Lower lobe of right lung (tissue), 2 donors: ENCODE results near the gene ZFAND3. TPM values are rescaled to one million over a fixed set of nuclear protein-coding genes. Genes with fewer than 3 reads are reported as not detected.

Experiments
- ATAC-seq, 2 donors: fragments of 200-7000 bp; cut with Tn5 transposase; one replicate each; pipeline ENCODE4 v1.9.1; 2020 to 2022; ENCODE audit warnings: mild to moderate bottlenecking in 2 of 2, moderate library complexity in 2 of 2
- DNase-seq: peaks from one replicate; pipeline ENCODE4 v3.0.0-alpha.2; 2020
- H3K27ac ChIP-seq: fragments of 200-600 bp; one replicate; pipeline ENCODE4 v1.8.0; 2022
- H3K27me3 ChIP-seq: fragments of 200-600 bp; one replicate; pipeline ENCODE4 v1.8.0; 2022; ENCODE audit warnings: low read depth
- H3K36me3 ChIP-seq: fragments of 200-600 bp; one replicate; pipeline ENCODE4 v1.8.0; 2022; ENCODE audit warnings: mild to moderate bottlenecking
- H3K4me1 ChIP-seq: fragments of 200-600 bp; one replicate; pipeline ENCODE4 v1.8.0; 2022
- H3K4me3 ChIP-seq: fragments of 200-600 bp; one replicate; pipeline ENCODE4 v1.8.0; 2022; ENCODE audit warnings: mild to moderate bottlenecking
- H3K9me3 ChIP-seq: fragments of 200-600 bp; one replicate; pipeline ENCODE4 v1.8.0; 2022
- CTCF ChIP-seq: fragments of 200-600 bp; IDR thresholded peaks from one replicate; pipeline ENCODE4 v1.8.0; 2022; ENCODE audit warnings: antibody characterized with exemption, mild to moderate bottlenecking
- intact Hi-C: fragments of 100-400 bp; cut with DNase I; formaldehyde crosslinking; loops from one replicate; pipeline ENCODE4 v1.11.0; 2022
- total RNA-seq: library from RNA; stranded (reverse); fragmentation: NEBNext Ultra II Directional; extraction: Animal tissue kit (Norgen Biotek cat#: 25700); gene quantifications from one replicate; pipeline ENCODE4 v1.2.1, GENCODE V29; 2021
- donor health status: DM: no; HTN: yes; CAD: no; lungs with severe emphysema.

The ZFAND3 gene
- total RNA-seq, 1 donor from 2014 or later = 83.3 TPM

GRCh38 chr6:38174806-38175495 lies 355.4 kb downstream of the ZFAND3 start:
- ATAC-seq (no peak), DNase-seq (no peak)
- no peak overlapping the region for H3K4me3 ChIP-seq
- H3K36me3 ChIP-seq = peaks cover 35% of the 10 kb centered on the region
- no peaks in the 10 kb centered on the region for H3K9me3 ChIP-seq
- intact Hi-C loops = no loop called here
- no peak overlapping the region for H3K27ac ChIP-seq
- TF ChIP-seq CTCF = no peak
- H3K4me1 ChIP-seq = no peaks in the 10 kb centered on the region
- H3K27me3 ChIP-seq = no peaks in the 10 kb centered on the region

- Histone ChIP-seq H3K9me3 (no peaks in the 10 kb centered on the region), H3K27me3 (no peaks in the 10 kb centered on the region), H3K36me3 (peaks cover 35% of the 10 kb centered on the region), H3K27ac (no peak overlapping the region), H3K4me3 (no peak overlapping the region), H3K4me1 (no peaks in the 10 kb centered on the region)
- ATAC-seq (peak in 1 of 2 donors; percentile 5), DNase-seq (no peak)
- intact Hi-C loops = no loop called here
- TF ChIP-seq CTCF = no peak
Measured at GRCh38 chr6:38175786-38176185, 356.3 kb downstream of the ZFAND3 start.

- intact Hi-C loops = no loop called here
Measured at GRCh38 chr6:38176797-38177751, 357.5 kb downstream of the ZFAND3 start.

GRCh38 chr6:38177882-38178583 lies 358.5 kb downstream of the ZFAND3 start:
- Histone ChIP-seq H3K27ac (no peak overlapping the region), H3K4me3 (no peak overlapping the region), H3K27me3 (no peaks in the 10 kb centered on the region), H3K36me3 (peaks cover 34% of the 10 kb centered on the region), H3K4me1 (no peaks in the 10 kb centered on the region), H3K9me3 (no peaks in the 10 kb centered on the region)
- TF ChIP-seq CTCF = no peak
- no peak for DNase-seq
- no peak for ATAC-seq
- intact Hi-C loops = no loop called here

More at GRCh38 chr6:38176797-38177751, 357.5 kb downstream of the ZFAND3 start:
- TF ChIP-seq CTCF = no peak
- no peaks in the 10 kb centered on the region for H3K9me3 ChIP-seq
- no peak for DNase-seq
- no peak overlapping the region for H3K4me3 ChIP-seq
- H3K36me3 ChIP-seq = peaks cover 35% of the 10 kb centered on the region
- H3K4me1 ChIP-seq = no peaks in the 10 kb centered on the region
- ATAC-seq = no peak
- H3K27ac ChIP-seq = no peak overlapping the region
- H3K27me3 ChIP-seq = no peaks in the 10 kb centered on the region

- Histone ChIP-seq H3K4me3 (no peak overlapping the region), H3K36me3 (peaks cover 29% of the 10 kb centered on the region), H3K9me3 (no peaks in the 10 kb centered on the region), H3K27ac (no peak overlapping the region), H3K4me1 (no peaks in the 10 kb centered on the region), H3K27me3 (no peaks in the 10 kb centered on the region)
- DNase-seq (no peak), ATAC-seq (no peak)
- intact Hi-C loops = no loop called here
- TF ChIP-seq CTCF = no peak
Measured at GRCh38 chr6:38178584-38178886, 359.0 kb downstream of the ZFAND3 start.
